GM18517 (cell line): ENCODE data around the gene PDPR.
"Not testable (repeated sequence)": the region's sequence is repeated elsewhere in the genome, so short reads cannot be mapped to it uniquely, and the experiment has no call there.

Source experiments
- ATAC-seq: cut with Tn5 transposase; IDR thresholded peaks from one replicate; pipeline ENCODE4 v1.9.1; 2021; ENCODE audit warnings: mild to moderate bottlenecking, moderate library complexity; ENCODE audit not compliant: unreplicated experiment

The PDPR gene

GRCh38 chr16:70127706-70128105 is 13.6 kb downstream of the PDPR start:
- ATAC-seq = not testable (repeated sequence)

DNA sequence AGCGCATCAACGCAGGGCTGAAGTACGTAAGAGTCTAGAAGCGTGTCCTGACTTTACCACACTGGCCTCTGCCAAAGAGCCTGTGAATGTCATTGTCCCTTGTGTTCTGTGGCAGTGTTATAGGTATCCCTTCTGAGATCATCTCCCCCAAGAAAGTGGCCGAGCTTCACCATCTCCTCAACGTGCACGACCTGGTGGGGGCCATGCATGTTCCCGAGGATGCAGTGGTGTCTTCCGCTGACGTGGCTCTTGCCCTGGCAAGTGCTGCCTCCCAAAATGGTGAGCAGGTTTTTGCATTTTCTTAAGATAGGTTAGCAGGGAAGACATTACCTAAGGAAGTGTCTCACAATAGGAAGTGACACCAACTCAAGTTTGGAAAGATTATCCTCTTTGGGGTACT is 14.7 kb downstream of the PDPR start:
- not testable (repeated sequence) for ATAC-seq

DNA sequence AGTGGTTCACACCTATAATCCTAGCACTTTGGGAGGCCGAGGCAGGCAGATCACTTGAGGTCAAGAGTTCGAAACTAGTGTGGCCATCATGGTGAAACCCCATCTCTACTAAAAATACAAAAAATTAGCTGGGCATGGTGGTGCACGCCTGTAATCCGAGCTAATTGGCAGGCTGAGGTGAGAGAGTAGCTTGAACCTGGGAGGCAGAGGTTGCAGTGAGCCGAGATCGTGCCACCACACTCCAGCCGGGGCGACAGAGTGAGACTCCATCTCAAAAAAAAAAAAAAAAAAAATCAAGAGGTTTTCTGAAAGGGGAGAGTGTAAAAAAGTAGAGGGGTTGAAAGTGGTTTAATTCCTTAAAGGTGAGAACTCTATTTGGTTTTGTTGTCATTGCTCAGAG is 21.7 kb downstream of the PDPR start:
- not testable (repeated sequence) for ATAC-seq

DNA sequence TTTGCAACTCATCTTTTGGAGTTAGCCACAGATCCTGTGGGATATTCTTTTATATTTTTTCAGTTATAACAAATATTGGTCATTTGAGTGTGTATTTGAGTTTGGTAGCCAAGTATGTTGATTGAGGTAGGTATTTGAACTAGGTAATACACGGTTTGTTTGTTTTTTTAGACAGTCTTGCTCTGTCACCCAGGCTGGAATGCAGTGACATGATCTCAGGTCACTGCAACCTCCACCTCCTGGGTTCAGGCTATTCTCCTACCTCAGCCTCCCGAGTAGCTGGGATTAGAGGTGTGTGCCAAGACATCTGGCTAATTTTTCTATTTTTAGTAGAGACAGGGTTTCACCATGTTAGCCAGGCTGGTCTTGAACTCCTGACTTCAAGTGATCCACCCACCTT is 22.5 kb downstream of the PDPR start:
- ATAC-seq = not testable (repeated sequence)

GRCh38 chr16:70142739-70143138 is 28.6 kb downstream of the PDPR start:
- not testable (repeated sequence) for ATAC-seq

- ATAC-seq = not testable (repeated sequence)
Observed at GRCh38 chr16:70143231-70143895, 29.2 kb downstream of the PDPR start.

GRCh38 chr16:70147853-70148252 is 33.7 kb downstream of the PDPR start:
- not testable (repeated sequence) for ATAC-seq

DNA sequence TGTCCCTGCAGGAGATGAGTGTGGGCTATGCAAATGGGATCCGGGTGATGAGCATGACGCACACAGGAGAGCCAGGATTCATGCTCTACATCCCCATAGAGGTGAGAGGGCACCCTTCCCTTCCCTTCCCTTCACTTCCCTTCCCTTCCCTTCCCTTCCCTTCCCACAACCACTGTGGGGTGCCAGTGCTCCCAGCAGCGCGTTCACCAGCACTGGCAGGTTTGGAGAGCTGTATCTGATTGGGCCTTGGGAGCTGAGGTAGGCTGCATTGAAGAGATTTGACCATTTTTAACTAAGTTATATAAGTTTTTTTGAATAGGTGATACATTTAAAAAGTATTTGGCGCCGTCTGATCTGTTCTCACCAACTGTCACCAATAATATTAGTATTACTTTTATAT is 34.3 kb downstream of the PDPR start:
- ATAC-seq = not testable (repeated sequence)

GRCh38 chr16:70149296-70149695 is 35.2 kb downstream of the PDPR start:
- not testable (repeated sequence) for ATAC-seq

GRCh38 chr16:70151391-70151790 is 37.3 kb downstream of the PDPR start:
- no peak for ATAC-seq

DNA sequence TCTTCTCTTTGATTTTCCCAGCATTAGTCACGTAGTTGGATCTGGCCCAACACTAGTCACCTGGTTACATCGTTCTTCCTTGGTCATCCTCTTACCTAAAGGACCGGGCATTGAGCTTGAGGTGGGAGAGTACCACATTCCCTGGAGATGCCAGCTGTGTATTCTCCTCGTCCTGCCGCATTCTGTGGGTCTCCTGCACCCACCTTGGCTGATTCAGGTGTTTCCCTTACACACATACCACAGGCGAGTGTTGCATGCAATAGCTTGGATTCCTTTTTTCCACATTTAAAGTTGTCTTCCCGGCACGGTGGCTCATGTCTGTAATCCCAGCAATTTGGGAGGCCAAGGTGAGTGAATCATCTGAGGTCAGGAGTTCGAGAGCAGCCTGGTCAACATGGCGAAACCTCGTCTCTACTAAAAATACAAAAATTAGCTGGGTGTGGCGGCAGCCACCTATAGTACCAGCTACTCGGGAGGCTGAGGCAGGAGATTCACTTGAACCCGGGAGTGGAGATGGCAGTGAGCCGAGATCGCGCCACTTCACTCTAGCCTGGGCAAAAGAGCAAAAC is 37.9 kb downstream of the PDPR start:
- no peak for ATAC-seq

- ATAC-seq = no peak
Observed at GRCh38 chr16:70152578-70153302, 38.6 kb downstream of the PDPR start.

- ATAC-seq = not testable (repeated sequence)
Observed at GRCh38 chr16:70154736-70155135, 40.6 kb downstream of the PDPR start.

- ATAC-seq = no peak
Observed at GRCh38 chr16:70156207-70156978, 42.3 kb downstream of the PDPR start.

GRCh38 chr16:70157105-70157476 is 43.0 kb downstream of the PDPR start:
- ATAC-seq = no peak

DNA sequence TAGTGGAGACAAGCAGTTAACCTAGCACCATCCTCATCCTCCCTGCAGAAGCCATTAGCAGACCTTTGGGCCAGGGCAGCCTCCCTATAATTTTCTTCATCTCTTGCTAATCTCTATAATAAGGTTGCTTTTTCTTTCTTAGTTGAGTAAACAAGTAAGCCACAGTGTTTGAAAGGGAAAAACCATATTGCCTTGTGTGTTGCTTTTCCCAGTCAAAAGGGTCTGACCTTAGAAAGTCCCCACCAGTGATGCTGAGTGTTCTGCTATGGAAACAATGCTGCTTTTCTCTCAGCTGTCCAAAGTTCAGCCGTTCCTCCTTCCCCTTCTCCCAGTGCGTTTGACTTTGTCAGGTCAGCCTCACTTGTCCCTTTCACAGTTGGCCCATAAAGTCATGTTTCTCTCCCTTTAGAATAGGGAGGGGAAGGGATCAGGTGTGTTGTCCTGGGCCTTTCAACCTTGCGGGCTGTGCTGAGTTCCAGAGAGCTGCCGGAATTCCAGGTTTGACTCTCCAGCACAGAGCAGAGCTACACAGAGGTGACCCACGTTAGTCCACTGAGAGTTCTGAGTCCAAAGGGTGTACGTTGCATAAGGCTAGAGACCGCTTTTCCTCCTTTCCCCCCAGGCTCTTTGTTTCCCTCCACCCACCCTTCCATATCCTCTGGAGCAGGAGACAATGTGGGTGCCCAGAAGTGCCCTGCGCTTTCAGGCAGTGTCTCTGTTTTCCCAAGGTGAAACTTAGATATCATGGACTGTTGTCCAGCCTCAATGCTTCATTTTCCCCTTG is 43.5 kb downstream of the PDPR start:
- no peak for ATAC-seq

GRCh38 chr16:70158261-70158939 is 44.3 kb downstream of the PDPR start:
- ATAC-seq = no peak

GRCh38 chr16:70159355-70160348 is 45.5 kb downstream of the PDPR start:
- ATAC-seq = no peak

DNA sequence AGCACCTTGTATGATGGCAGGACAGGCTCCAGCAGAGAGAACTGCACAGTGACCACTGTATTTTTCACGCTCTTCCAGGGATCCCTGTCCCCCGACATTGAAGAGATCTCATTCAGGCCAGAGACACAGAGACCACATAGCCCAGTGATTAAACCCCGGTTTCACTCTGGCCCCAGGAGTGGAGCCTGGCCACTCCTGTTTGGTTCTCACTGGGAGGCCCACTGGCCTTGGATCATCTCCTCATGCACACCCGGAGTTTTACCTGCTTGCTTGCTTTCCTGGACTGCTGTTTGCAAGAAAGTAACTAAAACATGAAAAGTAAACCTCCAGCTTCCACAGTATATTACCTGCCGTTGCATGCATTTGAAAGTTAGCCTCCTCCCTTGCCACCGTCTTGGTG is 46.3 kb downstream of the PDPR start:
- ATAC-seq = no peak
